Stomach (tissue), 4 donors: ENCODE data around the gene ANKS1B.

Experiments used
- EP300 ChIP-seq: sonication (generic); formaldehyde crosslinking; IDR thresholded peaks from one replicate; pipeline ENCODE4 v1.6.1; 2017; ENCODE audit warnings: antibody characterized with exemption
- POLR2A ChIP-seq, 4 donors: fragments of 450-650 bp; IDR thresholded peaks; one replicate each; pipeline ENCODE4 v1.6.1; 2016; ENCODE audit warnings: antibody characterized with exemption in 4 of 4, control low read depth in 2 of 4, mild to moderate bottlenecking in 1 of 4, moderate library complexity in 1 of 4
- TF ChIP-seq, protein P1 (sequence below), 7 experiments: fragments of 450-650 bp in 4 of 7; fragments of 200-600 bp in 3 of 7; sonication (generic) in 3 of 7; IDR thresholded peaks; one replicate each; pipeline ENCODE4 v1.5.1; 2016 to 2019; ENCODE audit warnings: antibody characterized with exemption in 7 of 7, control low read depth in 2 of 7, mild to moderate bottlenecking in 1 of 7

- no peak for TF ChIP-seq EP300
- no peak for TF ChIP-seq POLR2A (IDR thresholded peaks at IDR 0.05)
- TF ChIP-seq, protein P1, sequence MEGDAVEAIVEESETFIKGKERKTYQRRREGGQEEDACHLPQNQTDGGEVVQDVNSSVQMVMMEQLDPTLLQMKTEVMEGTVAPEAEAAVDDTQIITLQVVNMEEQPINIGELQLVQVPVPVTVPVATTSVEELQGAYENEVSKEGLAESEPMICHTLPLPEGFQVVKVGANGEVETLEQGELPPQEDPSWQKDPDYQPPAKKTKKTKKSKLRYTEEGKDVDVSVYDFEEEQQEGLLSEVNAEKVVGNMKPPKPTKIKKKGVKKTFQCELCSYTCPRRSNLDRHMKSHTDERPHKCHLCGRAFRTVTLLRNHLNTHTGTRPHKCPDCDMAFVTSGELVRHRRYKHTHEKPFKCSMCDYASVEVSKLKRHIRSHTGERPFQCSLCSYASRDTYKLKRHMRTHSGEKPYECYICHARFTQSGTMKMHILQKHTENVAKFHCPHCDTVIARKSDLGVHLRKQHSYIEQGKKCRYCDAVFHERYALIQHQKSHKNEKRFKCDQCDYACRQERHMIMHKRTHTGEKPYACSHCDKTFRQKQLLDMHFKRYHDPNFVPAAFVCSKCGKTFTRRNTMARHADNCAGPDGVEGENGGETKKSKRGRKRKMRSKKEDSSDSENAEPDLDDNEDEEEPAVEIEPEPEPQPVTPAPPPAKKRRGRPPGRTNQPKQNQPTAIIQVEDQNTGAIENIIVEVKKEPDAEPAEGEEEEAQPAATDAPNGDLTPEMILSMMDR (IDR thresholded peaks at IDR 0.05) = no peak
Observed at GRCh38 chr12:99549651-99550050, 435.1 kb downstream of the ANKS1B start.
